Measurements from ENCODE around the gene ESRRA.
A peak's percentile ranks its signal among the peaks of the same experiment; 100 is the strongest.

The ESRRA gene
- total RNA-seq = 41.2 to 71.1 reads per million in 2 experiments

DNA sequence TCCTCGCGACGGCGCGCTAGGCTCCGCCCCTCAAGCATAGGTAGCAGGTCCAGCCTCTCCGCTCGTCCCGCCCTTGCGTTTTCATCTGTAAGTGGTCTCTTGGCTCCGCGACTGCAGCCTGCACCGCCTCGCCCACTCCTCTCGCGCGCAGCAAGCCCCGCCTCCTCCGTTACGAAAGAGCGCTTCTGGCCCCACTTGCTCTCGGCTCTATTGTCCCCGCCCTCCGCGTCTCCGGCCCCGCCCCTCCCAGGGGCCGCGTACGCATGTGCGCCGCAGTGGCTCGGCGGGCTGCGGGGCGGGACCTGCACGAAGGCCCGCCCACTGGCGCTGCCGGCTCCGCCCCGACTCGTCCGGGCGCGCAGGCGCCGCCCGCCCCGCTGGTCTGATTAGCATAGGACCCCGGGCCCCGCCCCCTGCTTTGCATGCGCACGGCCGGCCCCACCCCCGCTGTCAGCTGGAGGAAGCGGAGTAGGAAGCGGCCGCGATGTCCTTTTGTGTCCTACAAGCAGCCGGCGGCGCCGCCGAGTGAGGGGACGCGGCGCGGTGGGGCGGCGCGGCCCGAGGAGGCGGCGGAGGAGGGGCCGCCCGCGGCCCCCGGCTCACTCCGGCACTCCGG is at the start of gene ESRRA:
ESRRA (plus strand) TSS at position 450 of the 616 bp plus-strand sequence. CDS start 1,656 bp downstream, outside the sequence.
- peak; percentile 99 for DNase-seq (ENCODE audit: low read depth)

DNA sequence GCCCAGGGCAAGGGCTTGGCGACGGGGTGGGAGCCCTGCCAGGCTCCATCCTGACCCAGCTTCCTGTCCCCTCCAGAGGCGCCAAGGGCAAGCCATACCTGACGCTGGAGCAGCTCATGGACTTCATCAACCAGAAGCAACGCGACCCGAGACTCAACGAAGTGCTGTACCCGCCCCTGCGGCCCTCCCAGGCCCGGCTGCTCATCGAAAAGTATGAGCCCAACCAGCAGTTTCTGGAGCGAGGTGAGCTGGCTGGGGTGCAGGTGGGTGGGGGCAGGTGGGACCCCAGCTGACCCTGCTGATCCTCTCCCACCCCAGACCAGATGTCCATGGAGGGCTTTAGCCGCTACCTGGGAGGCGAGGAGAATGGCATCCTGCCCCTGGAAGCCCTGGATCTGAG is 49.0 kb upstream of the ESRRA start:
- no peak for DNase-seq (ENCODE audit: low read depth)

DNA sequence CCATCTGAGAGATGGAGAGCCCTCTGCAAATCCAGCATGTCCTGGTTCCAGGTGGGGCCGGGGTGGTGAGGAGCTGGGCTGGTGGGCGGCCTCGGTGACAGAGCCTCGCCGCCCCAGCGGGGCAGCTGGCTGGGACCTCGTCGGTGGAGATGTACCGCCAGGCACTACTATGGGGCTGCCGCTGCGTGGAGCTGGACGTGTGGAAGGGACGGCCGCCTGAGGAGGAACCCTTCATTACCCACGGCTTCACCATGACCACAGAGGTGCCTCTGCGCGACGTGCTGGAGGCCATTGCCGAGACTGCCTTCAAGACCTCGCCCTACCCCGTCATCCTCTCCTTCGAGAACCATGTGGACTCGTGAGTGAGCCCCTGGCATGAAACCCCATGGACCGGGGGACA is 47.0 kb upstream of the ESRRA start:
- DNase-seq (ENCODE audit: low read depth) = no peak

DNA sequence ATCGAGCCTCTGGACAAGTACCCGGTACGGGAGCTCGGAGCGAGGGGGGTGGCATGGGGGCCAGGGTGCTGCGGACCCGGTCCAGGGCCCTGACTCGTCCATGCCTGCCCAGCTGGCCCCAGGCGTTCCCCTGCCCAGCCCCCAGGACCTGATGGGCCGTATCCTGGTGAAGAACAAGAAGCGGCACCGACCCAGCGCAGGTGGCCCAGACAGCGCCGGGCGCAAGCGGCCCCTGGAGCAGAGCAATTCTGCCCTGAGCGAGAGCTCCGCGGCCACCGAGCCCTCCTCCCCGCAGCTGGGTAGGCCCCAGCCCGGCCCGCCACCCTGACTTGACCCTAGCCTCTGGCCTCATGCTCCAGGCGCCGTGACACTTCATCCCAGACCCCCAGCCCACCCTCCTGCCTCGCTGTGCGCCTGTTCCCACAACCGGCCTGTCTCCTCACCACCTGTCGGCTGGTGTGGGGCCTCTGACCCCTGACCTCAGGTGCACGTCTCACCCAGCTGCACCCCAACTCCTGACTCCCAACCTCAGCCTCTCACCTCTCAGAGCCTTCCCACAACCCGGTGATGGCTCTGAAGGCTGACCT is 46.3 kb upstream of the ESRRA start:
- DNase-seq (ENCODE audit: low read depth) = no peak

DNA sequence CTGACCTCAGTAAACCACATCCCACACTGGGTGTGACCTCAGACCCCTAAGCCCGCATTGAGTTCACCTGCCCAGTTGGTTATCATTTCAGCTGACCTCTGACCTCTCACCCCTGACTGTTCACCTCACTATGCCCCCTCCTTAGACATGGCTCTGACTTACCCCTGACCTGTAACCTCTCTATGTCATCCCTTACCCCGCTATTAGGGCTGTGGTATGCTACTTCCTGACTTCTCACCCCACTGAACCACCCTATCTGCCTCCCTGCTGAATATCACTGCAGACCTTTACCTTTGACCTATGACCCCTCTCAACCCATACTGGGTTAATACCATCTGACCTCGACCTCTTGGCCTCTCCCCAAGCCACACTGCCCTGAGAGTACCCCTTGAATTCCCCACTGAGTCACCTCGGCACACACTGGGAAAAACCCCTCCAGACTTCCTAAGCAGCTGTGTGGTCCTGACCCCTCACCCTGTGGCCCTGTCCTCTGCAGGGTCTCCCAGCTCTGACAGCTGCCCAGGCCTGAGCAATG is 45.7 kb upstream of the ESRRA start:
- DNase-seq (ENCODE audit: low read depth) = no peak

DNA sequence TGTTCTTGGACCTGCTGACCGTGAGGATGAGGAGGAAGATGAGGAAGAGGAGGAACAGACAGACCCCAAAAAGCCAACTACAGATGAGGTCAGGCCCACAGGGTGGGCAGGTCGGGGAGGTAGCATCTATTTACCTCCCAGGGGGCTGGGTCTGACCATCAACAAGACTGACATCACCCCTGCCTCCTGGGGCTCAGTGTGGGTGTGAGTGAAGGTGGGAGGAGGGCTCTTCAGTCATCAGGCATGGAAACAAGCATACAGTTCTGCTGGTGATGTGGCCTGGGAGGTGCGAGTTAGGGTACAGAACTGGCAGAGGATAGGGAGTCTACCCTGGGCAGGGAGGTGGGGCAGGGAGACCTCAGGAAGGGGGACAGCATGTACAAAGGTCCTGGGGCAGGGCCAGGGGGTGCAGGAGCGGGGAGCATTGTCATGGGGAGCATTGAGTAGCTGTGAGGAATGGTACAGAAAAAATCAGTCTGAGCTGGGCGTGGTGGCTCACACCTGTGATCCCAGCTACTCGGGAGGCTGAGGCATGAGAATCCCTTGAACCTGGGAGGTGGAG is 45.1 kb upstream of the ESRRA start:
- no peak for DNase-seq (ENCODE audit: low read depth)

DNA sequence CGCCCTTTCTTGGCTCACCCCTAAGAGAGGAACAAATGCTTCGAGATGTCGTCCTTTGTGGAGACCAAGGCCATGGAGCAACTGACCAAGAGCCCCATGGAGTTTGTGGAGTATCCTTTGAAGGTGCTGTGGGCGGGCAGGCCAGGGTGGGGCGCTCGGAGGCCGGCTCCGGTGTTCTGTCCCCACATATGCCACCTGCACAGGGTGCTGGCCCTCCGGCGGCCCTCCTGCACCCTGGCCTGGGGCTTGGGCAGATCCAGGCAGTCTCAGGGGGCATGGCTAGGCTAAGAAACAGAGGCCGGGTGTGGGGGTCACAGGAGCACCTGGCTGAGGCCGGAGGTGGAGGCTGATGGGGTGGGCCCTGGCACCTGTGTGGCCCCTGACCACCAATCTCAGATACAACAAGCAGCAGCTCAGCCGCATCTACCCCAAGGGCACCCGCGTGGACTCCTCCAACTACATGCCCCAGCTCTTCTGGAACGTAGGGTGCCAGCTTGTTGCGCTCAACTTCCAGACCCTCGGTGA is 43.7 kb upstream of the ESRRA start:
- no peak for DNase-seq (ENCODE audit: low read depth)

DNA sequence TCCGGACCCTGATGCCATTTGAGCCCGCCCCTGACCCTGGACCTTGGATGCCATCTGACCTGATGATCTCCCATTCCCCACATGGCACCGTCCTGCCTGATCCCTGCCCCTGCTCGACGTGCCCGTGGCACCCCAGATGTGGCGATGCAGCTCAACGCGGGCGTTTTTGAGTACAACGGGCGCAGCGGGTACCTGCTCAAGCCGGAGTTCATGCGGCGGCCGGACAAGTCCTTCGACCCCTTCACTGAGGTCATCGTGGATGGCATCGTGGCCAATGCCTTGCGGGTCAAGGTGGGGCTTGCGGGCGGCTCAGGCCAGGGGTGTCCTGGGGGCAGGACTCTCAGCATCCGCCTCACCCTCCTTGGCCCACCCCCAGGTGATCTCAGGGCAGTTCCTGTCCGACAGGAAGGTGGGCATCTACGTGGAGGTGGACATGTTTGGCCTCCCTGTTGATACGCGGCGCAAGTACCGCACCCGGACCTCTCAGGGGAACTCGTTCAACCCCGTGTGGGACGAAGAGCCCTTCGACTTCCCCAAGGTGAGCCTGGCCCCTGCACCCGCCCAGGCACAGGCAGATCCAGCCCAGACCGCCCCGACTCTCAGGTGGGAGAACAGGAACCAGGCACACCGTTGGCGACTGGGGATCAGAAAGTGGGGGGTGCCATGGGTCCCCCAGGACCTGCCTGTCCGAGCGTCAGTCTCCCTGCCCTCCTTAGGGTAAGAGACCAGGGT is 42.9 kb upstream of the ESRRA start:
- DNase-seq (ENCODE audit: low read depth) = no peak

DNA sequence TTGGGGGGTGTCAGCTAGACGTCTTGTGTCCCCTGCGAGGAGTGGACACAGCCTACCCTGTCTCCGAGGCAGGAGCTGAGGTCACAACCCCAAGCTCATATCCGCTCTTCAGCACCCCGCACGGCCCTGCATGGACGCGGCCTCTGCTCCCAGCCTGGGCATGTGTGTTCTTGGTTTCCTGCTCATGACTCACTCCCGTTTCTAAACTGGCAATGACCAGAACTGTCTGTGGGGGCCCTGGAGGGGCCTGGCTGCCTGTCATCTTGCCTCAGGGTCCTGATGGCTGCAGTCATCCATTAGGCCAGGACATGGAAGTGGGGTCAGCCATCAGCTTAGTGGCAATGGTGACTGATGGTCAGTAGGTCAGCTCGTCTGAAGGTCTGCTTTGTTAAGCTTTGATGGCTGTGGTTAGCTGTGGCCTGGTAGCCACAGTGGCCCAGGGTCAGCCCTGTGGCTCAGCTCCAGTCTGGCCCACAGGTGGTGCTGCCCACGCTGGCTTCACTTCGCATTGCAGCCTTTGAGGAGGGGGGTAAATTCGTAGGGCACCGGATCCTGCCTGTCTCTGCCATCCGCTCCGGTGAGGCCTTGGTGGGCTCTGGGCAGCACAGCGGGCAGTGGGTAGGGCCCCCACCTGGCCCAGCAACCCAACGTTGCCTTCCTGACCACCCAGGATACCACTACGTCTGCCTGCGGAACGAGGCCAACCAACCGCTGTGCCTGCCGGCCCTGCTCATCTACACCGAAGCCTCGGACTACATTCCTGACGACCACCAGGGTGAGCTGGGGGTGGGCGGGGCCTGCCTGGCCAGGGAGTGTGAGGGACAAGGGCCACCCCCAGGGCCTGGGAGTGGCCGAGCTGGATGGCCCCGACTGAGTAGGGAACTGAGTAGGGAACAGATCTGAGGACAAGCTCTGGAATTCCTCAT is 42.0 kb upstream of the ESRRA start:
- no peak for DNase-seq (ENCODE audit: low read depth)

DNA sequence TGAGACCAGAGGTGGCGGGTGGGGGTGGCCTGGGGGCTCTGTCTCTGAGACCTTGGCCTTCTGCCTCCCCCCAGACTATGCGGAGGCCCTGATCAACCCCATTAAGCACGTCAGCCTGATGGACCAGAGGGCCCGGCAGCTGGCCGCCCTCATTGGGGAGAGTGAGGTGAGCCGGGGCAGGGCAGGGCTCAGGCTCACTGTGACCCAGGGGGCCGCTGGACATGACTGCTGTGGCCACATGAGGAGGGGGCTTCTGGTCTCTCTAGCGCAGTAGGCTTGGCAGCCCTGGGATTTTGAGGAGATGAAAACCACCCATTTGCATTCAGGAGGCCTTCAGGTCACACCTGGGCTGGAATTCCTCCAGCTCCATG is 41.4 kb upstream of the ESRRA start:
- no peak for DNase-seq (ENCODE audit: low read depth)

DNA sequence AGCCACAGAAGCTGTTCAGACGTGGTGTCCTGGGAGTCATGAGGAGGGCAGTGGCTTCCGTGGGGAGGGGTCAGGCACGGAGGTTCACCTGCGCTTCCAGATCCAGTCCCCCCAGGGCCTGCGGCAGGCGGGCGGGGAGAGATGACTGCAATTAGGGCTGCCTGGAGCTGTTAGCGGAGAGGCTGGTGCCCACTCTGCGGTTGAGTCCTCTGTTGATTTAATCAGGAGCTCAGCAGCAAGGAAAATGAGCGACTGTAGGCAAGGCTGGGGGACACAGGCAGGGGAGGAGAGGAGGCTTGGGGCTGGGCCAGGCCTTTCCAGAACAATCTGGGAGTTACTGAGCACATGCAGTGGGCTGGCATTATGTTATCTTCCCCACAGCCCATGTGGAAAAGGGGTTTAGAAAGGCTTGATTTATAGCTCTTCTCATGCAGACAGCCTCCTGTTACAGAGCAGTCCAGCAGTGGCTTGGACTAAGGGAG is 40.9 kb upstream of the ESRRA start:
- no peak for DNase-seq (ENCODE audit: low read depth)

DNA sequence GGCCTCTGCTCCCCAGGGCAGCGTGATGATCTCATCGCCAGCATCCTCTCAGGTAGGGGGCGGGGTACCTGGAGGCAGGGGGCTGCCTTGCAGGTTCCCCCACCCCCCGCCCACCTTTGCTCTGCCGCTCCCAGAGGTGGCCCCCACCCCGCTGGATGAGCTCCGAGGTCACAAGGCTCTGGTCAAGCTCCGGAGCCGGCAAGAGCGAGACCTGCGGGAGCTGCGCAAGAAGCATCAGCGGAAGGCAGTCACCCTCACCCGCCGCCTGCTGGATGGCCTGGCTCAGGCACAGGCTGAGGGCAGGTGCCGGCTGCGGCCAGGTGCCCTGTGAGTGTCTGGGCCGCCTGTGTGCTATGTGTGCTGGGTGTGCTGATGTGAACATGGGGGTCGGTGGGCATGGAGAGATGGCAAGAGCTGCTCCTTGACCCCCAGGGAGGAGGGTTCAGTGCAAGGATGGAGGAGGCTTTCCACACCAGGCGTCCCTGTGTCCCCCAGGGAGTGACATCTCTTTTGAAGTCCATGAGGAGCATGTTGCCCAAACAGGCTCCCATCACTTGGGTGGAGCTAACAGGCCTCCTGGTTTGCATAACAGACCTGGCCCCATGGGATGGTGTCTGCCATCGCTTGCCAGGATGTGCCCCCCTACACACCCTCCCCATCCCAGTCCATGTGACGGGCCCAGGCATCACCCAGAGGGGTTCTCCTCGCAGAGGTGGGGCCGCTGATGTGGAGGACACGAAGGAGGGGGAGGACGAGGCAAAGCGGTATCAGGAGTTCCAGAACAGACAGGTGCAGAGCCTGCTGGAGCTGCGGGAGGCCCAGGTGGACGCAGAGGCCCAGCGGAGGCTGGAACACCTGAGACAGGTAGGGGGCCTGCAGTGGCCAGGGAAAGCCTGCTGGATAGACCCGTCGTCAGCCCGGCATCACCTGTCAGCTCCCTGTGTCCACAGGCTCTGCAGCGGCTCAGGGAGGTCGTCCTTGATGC is 39.9 kb upstream of the ESRRA start:
- no peak for DNase-seq (ENCODE audit: low read depth)

DNA sequence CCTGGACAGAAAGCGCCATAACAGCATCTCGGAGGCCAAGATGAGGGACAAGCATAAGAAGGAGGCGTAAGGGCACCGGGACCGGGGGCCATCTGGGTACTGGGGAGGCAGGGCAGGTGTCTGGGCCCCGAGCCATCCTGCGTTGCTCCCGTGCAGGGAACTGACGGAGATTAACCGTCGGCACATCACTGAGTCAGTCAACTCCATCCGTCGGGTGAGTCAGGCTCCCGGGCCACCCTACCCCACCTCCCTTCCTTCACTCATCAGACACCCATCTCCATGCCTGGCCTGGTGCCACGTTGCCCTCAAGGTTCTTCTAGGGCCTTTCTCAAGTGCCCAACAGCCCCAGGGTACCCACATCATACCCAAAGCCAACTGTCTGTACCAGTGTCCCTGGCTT is 39.0 kb upstream of the ESRRA start:
- DNase-seq (ENCODE audit: low read depth) = no peak

DNA sequence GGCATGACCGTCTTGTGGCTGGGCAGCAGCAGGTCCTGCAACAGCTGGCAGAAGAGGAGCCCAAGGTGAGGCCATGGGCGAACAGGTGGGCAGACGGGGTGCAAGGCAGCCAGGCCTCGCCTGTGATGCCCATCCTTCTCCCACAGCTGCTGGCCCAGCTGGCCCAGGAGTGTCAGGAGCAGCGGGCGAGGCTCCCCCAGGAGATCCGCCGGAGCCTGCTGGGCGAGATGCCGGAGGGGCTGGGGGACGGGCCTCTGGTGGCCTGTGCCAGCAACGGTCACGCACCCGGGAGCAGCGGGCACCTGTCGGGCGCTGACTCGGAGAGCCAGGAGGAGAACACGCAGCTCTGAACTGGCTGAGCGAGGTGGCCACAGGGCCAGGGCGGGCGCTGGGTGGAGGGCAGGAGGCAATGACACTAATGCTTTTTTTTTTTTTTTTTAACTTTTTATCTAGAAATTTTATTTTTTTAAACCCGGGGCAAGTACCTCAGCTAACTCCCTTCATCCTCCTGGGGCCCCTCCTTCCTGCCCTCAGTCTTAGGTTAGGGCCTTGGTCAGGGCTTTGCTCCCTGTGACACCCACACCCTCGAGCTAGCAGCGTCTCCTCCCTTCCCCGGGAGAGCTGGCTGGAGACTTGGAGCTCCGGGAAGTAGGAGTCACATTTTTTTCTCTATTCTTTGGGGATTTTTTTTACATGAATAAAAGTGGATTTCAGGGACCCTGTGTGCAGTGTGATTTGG is 37.9 kb upstream of the ESRRA start:
- DNase-seq (ENCODE audit: low read depth) = no peak

DNA sequence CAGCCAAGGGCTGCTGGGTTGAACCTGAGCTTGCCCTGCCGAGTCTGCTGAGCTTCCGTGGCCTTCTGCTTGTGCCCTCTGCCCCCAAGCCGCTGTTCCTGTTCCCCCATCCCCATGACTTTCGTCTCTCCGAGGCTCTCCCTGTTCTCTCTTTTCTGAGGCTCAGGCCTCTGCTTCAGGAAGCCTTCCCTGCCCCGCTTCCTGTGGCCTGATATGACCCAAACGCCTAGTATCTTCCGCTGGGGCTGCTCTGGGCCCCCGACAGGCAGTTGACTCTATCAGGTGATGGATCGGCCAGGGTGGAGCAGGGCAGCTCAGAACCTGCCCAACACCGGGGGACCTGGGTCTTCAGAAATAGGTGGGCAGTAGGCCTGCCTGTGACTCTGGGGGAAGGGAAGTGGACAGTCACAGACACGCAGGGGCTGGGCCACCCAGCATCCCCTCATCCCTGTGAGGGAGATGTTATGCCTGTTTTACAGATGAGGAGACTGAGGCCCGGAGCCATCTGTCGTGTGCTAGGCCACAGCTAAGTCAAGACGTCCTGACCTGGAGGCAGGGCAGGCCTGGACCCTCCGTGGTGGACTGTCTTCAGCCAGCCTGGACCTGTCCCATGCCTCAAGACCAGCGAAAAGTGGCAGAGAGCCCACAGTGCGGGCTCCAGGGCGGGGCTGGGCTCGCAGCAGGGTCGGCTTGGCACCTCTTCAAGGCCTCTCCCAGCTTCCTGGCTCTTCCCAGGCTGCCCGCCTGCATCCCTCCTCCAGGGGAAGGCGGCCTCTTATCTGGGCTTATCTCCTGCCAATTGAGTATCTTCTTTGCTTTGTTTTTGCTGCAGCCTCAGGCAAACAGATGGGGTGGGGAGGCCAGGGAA is 37.1 kb upstream of the ESRRA start:
- DNase-seq (ENCODE audit: low read depth) = no peak

DNA sequence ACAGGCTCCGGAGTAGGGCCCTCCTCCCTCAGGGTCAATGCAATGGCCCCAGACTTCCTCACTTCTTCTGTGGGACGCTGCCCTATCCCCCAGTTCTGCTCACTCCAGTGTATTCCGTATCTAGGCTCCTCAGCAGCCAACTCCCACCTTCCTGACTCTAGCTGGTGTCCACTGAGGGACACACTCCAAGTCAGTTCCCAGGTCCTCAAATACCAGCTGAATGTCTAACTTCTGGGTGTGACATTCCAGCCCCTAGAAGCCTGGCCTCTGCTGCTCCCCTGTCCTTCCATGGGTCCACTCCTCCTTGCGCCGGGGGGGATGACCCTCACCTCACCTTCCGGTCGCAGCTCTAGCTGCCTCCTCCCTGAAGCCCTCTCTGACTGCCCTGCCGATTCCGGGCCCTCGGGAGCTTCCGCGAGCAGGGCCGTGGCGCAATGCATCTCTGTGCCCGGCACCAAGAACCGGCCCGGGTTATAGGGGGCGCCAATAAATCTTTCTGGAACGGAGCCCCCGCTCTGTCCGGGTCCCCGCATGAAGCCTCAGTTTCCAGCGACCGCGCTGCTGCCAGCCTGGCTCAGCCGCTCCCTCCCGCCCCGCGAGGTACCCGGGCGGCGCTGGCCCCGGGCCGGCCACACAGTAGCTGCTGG is 36.3 kb upstream of the ESRRA start:
- DNase-seq (ENCODE audit: low read depth) = no peak

DNA sequence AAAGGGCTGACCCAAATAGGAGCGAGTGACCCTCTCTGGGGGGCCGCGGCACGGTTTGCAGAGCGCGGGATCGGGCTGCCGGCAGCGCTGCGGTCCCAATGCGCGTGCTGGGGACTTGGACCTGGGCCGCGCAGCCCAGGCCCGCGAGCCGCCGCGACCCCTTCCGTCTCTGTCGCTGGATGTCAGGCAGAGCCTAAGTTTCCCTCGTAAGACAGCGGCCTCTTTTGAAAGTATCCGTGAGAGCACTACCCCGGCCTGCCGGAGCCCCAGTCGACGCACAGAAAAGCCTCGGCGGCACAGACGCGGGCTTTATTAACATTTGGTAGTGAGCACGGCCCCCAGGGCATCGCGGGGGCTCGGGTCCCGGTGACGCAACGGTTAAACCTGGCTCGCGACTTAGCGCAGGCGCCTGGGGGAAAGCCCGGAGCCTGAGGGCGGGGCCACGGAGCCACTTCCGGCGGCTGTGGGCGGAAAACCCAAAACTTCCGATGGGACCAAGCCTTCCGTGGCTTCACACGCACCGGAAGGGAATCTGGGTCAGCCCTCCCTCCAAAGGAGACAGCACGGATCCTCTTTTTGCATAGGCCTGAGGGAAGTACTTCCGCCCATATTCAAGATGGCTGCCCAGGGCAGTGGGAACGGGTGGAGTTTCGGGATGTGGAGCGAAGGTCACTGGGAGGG is 35.6 kb upstream of the ESRRA start:
- peak; percentile 96 for DNase-seq (ENCODE audit: low read depth)
